Lower leg skin (tissue), 3 donors: ENCODE measurements around the gene ADAMTS17.

Source experiments
- POLR2A ChIP-seq, 2 donors: fragments of 450-650 bp; IDR thresholded peaks; one replicate each; pipeline ENCODE4 v1.6.1; 2016 to 2017; ENCODE audit warnings: antibody characterized with exemption in 2 of 2, mild to moderate bottlenecking in 1 of 2, moderate library complexity in 1 of 2
- TF ChIP-seq, protein P1 (sequence below), 3 donors: fragments of 450-650 bp; IDR thresholded peaks; one replicate each; pipeline ENCODE4 v1.5.1; 2016; ENCODE audit warnings: antibody characterized with exemption in 3 of 3, mild to moderate bottlenecking in 3 of 3, moderate library complexity in 2 of 3

DNA sequence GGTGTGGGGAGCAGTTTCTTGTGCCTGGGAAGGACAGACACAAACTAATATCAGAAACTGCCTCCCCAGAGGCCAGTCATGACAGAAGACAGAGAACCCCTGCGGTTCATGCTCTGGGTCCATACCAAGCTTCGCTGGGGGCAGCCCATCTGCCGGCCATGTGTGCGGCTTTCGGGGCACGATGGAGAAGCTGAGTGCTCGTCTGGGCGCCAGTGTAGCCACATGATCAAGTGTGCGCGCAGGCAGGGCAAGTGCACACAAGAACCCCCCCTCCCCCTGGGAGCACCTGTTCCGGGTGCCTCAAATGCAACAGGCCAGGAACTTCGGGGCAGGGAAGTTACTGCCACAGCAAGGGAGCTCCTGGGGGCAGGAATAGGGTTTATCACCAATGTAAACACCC, 1.8 kb downstream of the ADAMTS17 start:
- TF ChIP-seq, protein P1, sequence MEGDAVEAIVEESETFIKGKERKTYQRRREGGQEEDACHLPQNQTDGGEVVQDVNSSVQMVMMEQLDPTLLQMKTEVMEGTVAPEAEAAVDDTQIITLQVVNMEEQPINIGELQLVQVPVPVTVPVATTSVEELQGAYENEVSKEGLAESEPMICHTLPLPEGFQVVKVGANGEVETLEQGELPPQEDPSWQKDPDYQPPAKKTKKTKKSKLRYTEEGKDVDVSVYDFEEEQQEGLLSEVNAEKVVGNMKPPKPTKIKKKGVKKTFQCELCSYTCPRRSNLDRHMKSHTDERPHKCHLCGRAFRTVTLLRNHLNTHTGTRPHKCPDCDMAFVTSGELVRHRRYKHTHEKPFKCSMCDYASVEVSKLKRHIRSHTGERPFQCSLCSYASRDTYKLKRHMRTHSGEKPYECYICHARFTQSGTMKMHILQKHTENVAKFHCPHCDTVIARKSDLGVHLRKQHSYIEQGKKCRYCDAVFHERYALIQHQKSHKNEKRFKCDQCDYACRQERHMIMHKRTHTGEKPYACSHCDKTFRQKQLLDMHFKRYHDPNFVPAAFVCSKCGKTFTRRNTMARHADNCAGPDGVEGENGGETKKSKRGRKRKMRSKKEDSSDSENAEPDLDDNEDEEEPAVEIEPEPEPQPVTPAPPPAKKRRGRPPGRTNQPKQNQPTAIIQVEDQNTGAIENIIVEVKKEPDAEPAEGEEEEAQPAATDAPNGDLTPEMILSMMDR (IDR thresholded peaks at IDR 0.05), result no peak
- no peak for TF ChIP-seq POLR2A (IDR thresholded peaks at IDR 0.05)
